ENCODE data around the gene PPP1R3D.

Gene PPP1R3D, protein sequence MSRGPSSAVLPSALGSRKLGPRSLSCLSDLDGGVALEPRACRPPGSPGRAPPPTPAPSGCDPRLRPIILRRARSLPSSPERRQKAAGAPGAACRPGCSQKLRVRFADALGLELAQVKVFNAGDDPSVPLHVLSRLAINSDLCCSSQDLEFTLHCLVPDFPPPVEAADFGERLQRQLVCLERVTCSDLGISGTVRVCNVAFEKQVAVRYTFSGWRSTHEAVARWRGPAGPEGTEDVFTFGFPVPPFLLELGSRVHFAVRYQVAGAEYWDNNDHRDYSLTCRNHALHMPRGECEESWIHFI

DNA sequence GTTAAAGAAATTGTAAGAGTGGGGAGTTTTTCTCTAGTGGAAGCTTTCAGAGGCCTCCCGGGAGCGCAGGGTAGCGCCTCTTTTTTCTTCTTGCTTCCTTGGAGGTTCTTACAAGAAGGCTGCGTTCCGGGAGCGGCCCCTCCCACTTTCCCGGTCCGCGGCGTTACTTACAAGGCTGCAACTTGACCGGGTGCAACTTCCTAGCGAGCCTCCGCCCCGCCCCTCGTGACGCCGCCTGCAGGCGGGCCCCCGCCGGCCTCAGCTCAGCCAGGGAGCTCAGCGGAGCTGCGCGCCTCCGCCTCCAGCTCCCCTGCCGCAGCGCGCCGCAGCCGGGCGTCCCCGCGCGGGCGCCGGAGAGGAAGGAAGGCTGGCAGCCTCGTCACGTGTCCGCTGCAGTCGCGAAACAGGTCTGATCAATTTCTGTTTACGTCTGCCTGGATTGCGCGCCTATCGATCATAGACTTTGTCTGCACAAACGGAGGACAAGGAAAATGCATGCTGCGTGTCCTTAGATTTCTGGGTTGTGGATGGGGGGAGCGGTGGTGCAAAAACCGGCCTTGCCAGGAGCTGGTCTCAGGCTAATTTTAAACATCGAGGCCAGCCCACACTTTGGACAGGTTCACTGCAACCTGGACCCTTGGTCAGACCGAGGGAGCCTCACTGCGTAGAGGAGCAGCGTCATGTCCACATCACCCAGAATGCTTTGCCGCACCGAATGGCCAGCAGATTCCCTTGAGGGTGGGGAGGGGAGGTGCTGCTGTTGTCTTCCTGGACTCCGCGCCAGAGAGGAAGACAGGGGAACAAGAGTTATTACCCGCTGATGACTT, at the start of gene PPP1R3D, which contains the start of gene FAM217B:
Gene PPP1R3D (minus strand): TSS at position 177 of the 827 bp plus-strand sequence. CDS start 374 bp downstream, outside the sequence.
Gene FAM217B (plus strand): TSS at position 261 of the 827 bp plus-strand sequence. CDS start 3,555 bp downstream, outside the sequence.
- Histone ChIP-seq H4K20me1 (peaks cover 43% of the 10 kb centered on the region), H3K36me3 (peaks cover 31% of the 10 kb centered on the region), H3K4me1 (peaks cover 48% of the 10 kb centered on the region), H3K9me3 (no peaks in the 10 kb centered on the region), H3K4me3 (peak within 1 kb of the TSS; percentile 85), H3K4me2 (peak within 1 kb of the TSS; percentile 81), H3K27me3 (no peaks in the 10 kb centered on the region), H3K9ac (peak within 1 kb of the TSS; percentile 84), H3K27ac (peak within 1 kb of the TSS; percentile 80)
- TF ChIP-seq Cebpa-rat (IDR thresholded peaks at IDR 0.05): no peak

DNA sequence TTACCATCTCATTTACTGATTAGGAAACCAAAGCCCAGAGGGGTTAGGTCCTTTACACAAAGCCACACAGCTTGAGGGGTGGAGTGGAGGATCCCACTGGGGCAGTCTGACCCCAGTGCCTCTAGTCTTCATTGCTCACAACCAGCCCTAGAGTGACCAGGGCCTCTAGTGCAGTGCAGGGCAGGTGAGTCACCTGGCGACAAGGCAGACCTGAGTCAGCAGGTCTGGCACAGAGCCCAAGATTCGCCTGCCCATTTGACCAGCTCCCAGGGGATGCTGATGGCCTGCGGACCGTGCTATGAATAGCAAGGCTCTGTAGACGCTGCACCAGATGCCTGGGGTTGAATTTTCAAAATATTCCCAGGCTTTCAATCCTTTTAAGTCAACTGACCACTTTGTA, 48.0 kb upstream of the PPP1R3D start:
- no peak overlapping the region for H3K27ac ChIP-seq
- H3K4me3 ChIP-seq: no peak overlapping the region
- no peaks in the 10 kb centered on the region for H3K36me3 ChIP-seq
- H4K20me1 ChIP-seq: no peaks in the 10 kb centered on the region
- no peaks in the 10 kb centered on the region for H3K27me3 ChIP-seq
- H3K9me3 ChIP-seq: no peaks in the 10 kb centered on the region
- no peak overlapping the region for H3K4me2 ChIP-seq
- peaks cover 13% of the 10 kb centered on the region for H3K4me1 ChIP-seq
- TF ChIP-seq Cebpa-rat (IDR thresholded peaks at IDR 0.05): no peak
- H3K9ac ChIP-seq: no peak overlapping the region

DNA sequence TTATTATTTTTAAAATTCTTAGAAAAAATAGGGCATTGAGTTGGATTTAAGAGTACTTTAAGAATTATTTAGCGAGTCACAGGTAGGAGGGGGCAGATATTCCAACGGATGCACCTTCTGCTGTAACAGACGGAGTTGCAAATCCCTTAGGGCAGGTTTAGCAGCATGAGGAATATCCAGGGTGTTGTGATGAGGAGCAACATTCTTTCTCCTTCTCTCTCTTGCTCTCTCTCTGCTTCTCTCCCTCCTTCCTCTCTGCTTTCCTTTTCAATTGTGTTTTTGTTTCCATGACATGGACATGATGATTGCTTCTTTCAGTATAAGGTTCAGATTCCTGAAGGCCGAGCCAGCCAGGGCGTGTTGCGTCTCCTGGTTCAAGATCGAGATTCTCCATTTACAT, 47.0 kb upstream of the PPP1R3D start:
- Histone ChIP-seq H4K20me1 (no peaks in the 10 kb centered on the region), H3K4me3 (no peak overlapping the region), H3K4me1 (peaks cover 13% of the 10 kb centered on the region), H3K27me3 (no peaks in the 10 kb centered on the region), H3K27ac (no peak overlapping the region), H3K9me3 (no peaks in the 10 kb centered on the region), H3K36me3 (no peaks in the 10 kb centered on the region), H3K9ac (no peak overlapping the region), H3K4me2 (no peak overlapping the region)
- TF ChIP-seq Cebpa-rat (IDR thresholded peaks at IDR 0.05): no peak

DNA sequence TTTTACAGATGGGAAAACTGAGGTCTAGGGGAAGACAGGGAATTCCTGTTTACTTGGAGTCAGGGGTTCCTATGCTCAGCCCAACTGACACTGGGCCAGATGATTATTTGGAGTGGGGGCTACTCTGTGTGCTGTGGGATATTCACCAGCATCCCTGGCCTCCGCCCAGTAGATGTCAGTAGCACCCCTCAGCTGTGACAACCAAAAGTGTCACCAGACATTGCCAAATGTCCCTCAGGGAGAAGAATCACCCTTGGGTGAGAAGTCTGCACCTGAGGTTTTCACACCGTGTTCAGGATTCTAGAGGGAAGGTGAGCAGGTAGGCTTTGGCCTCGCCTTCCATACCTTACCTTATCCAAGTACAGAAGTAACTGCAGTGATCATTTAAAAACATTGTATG, 45.8 kb upstream of the PPP1R3D start:
- no peak for TF ChIP-seq Cebpa-rat (IDR thresholded peaks at IDR 0.05)
- no peak overlapping the region for H3K4me2 ChIP-seq
- H3K9ac ChIP-seq: no peak overlapping the region
- H3K27me3 ChIP-seq: no peaks in the 10 kb centered on the region
- H3K36me3 ChIP-seq: no peaks in the 10 kb centered on the region
- no peaks in the 10 kb centered on the region for H3K9me3 ChIP-seq
- H3K4me1 ChIP-seq: peaks cover 13% of the 10 kb centered on the region
- no peak overlapping the region for H3K27ac ChIP-seq
- no peak overlapping the region for H3K4me3 ChIP-seq
- no peaks in the 10 kb centered on the region for H4K20me1 ChIP-seq

DNA sequence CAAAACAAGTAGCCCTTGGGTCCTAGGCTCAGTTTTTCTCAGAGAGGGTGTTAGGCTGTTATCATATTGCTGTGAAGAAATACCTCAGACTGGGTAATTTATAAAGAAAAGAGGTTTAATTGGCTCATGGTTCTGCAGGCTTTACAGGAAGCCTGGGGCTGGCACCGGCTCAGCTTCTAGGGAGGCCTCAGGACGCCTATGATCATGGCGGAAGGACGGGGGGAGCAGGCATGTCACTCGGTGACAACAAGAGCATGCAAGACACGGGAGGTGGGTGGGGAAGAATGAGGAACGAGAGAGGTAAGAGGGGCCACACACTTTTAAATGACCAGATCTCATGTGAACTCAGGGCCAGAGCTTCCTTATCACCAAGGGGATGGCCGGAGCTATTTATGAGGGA, 45.1 kb upstream of the PPP1R3D start:
- Histone ChIP-seq H3K27me3 (no peaks in the 10 kb centered on the region), H3K9ac (no peak overlapping the region), H3K36me3 (no peaks in the 10 kb centered on the region), H3K9me3 (no peaks in the 10 kb centered on the region), H3K4me1 (peaks cover 13% of the 10 kb centered on the region), H3K27ac (no peak overlapping the region), H3K4me3 (no peak overlapping the region), H4K20me1 (no peaks in the 10 kb centered on the region), H3K4me2 (no peak overlapping the region)
- no peak for TF ChIP-seq Cebpa-rat (IDR thresholded peaks at IDR 0.05)

DNA sequence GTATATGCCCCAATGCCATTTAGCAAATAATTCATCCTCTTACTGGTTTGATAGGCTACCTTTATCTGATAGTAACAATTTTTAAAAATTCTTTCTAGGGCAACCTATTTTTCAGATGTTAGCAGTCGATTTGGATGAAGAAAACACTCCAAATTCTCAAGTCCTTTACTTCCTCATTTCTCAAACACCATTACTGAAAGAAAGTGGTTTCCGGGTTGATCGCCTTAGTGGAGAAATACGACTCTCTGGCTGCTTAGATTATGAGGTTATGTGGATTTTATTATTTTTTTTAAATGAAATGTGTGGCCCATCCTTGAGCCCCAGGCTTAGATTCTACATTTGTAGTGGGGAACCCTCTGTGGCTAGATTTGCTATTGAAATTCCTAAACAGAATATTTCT, 44.4 kb upstream of the PPP1R3D start:
- Histone ChIP-seq H3K9ac (no peak overlapping the region), H3K9me3 (no peaks in the 10 kb centered on the region), H3K4me3 (no peak overlapping the region), H3K4me2 (peak overlapping the region; percentile 22; the same call in 1 of the 2 replicates), H3K27me3 (no peaks in the 10 kb centered on the region), H3K4me1 (peaks cover 13% of the 10 kb centered on the region), H3K36me3 (no peaks in the 10 kb centered on the region), H4K20me1 (no peaks in the 10 kb centered on the region), H3K27ac (no peak overlapping the region)
- no peak for TF ChIP-seq Cebpa-rat (IDR thresholded peaks at IDR 0.05)

DNA sequence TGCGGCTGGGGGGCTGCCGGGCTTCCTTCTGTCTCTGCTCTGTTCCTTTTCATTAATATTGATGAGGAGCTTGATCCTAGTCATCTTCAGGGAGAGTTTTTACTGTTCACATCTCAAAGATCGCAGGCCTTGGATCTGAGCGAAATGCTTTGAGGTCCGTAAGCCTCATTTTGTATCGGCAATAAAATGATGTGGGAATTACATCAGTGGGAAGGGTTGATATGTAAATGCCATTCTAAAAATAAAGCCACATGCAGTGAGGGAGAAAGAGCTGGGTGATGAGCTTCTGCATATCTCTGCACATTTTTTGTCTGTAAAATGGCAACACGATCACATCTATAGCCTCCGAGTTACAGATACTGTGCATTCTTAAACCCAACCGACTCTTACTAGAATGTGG, 43.0 kb upstream of the PPP1R3D start:
- Histone ChIP-seq H3K27me3 (no peaks in the 10 kb centered on the region), H4K20me1 (no peaks in the 10 kb centered on the region), H3K36me3 (no peaks in the 10 kb centered on the region), H3K4me2 (no peak overlapping the region), H3K9me3 (no peaks in the 10 kb centered on the region), H3K4me1 (peaks cover 9% of the 10 kb centered on the region), H3K9ac (no peak overlapping the region), H3K27ac (no peak overlapping the region), H3K4me3 (no peak overlapping the region)
- TF ChIP-seq Cebpa-rat (IDR thresholded peaks at IDR 0.05): no peak

DNA sequence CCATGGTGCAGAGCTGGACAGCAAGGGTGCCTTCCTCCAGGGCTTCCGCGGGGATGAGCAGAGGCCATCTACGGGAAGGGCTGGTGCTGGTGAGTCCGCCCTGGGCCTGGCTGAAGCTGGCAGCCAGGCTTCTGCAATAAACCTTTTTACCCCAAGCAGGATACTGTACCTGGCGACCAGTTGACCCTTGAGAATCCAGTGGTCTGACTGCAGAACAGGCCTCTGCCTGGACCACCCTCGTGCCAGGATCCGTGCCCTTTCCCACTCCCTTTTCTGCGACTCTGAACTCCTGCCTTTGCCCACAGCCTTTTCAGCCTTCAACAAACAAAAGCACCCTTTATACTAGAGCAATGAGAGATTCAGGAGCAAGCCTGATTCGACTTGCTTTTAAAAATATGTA, 37.0 kb upstream of the PPP1R3D start:
- no peaks in the 10 kb centered on the region for H4K20me1 ChIP-seq
- H3K4me1 ChIP-seq: no peaks in the 10 kb centered on the region
- H3K27me3 ChIP-seq: no peaks in the 10 kb centered on the region
- no peak overlapping the region for H3K4me2 ChIP-seq
- no peak overlapping the region for H3K27ac ChIP-seq
- H3K9me3 ChIP-seq: no peaks in the 10 kb centered on the region
- no peak overlapping the region for H3K4me3 ChIP-seq
- H3K9ac ChIP-seq: no peak overlapping the region
- no peak for TF ChIP-seq Cebpa-rat (IDR thresholded peaks at IDR 0.05)
- no peaks in the 10 kb centered on the region for H3K36me3 ChIP-seq

DNA sequence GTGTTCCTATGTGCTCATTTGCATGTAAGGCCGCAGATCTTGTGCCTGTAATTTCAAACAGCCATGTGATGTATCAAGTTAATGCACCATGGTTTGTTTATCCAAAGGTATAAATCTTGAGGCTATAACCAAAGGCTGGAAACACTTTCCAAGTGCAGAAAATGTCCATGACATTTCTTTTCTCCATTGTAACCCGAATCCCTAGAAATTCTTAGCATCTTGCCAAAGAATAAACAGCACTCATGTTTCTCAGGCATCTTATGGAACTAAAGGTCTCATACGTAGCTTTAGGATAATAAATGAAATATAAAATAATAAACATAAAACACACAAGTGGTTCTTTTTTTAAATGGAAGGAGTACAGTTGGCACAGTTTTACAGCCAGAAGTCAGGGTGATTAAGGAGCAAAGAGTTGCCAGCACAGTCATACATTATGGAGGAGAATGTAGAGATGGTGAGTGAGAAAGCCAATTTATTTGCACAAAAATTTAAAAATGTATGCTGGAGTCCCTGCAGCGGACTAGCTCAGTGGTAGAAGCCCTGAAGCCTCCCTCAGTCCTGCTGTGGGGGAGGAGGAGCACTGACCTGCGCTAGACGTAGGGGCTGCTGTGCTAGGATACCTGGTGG, 36.2 kb upstream of the PPP1R3D start:
- no peak overlapping the region for H3K27ac ChIP-seq
- no peak for TF ChIP-seq Cebpa-rat (IDR thresholded peaks at IDR 0.05)

More for the DNA sequence above, 36.2 kb upstream of the PPP1R3D start:
- no peak overlapping the region for H3K9ac ChIP-seq
- no peaks in the 10 kb centered on the region for H3K9me3 ChIP-seq
- H3K4me1 ChIP-seq: no peaks in the 10 kb centered on the region
- H4K20me1 ChIP-seq: no peaks in the 10 kb centered on the region
- no peak overlapping the region for H3K4me2 ChIP-seq
- H3K4me3 ChIP-seq: no peak overlapping the region
- H3K36me3 ChIP-seq: no peaks in the 10 kb centered on the region
- no peaks in the 10 kb centered on the region for H3K27me3 ChIP-seq
